ENCODE results near the gene INTU.

- no peak for TF ChIP-seq CTCF (IDR thresholded peaks at IDR 0.05)
- no peak for TF ChIP-seq POLR2AphosphoS5 (IDR thresholded peaks at IDR 0.05)
- no peak for TF ChIP-seq EP300 (IDR thresholded peaks at IDR 0.05; ENCODE audit: low read depth)
Measured at GRCh38 chr4:127759228-127759820, 126.6 kb downstream of the INTU start.
